HG02642 (cell line): ENCODE results near the gene CLEC1A.
"Not testable (repeated sequence)": the region's sequence is repeated elsewhere in the genome, so short reads cannot be mapped to it uniquely, and the experiment has no call there.

Source experiments
- ATAC-seq: cut with Tn5 transposase; IDR thresholded peaks from one replicate; pipeline ENCODE4 v1.9.1; 2021; ENCODE audit warnings: mild to moderate bottlenecking; ENCODE audit not compliant: unreplicated experiment, poor library complexity

CLEC1A gene

GRCh38 chr12:10065241-10065640, 33.5 kb downstream of the CLEC1A start:
- no peak for ATAC-seq

- no peak for ATAC-seq
These were observed 40.4 kb downstream of the CLEC1A start for GRCh38 chr12:10058387-10058786.

- ATAC-seq = peak; percentile 47
These were observed 46.4 kb downstream of the CLEC1A start for GRCh38 chr12:10052193-10052913.

GRCh38 chr12:10048526-10048925, 50.3 kb downstream of the CLEC1A start:
- ATAC-seq = no peak

- no peak for ATAC-seq
These were observed 56.6 kb downstream of the CLEC1A start for GRCh38 chr12:10042167-10042566.

- ATAC-seq = no peak
These were observed 64.8 kb downstream of the CLEC1A start for GRCh38 chr12:10033783-10034545.

GRCh38 chr12:10031771-10032175, 67.0 kb downstream of the CLEC1A start:
- no peak for ATAC-seq

- ATAC-seq = no peak
These were observed 67.5 kb downstream of the CLEC1A start for GRCh38 chr12:10031321-10031720.

- ATAC-seq = no peak
These were observed 68.3 kb downstream of the CLEC1A start, which contains the start of gene CLEC9A for GRCh38 chr12:10030446-10030845. CLEC9A (plus strand) TSS chr12:10030682; CDS start chr12:10052688, 22,006 bp downstream.

GRCh38 chr12:10027721-10028120, 71.1 kb downstream of the CLEC1A start:
- no peak for ATAC-seq

GRCh38 chr12:10027311-10027710, 71.5 kb downstream of the CLEC1A start:
- ATAC-seq = no peak

- ATAC-seq = not testable (repeated sequence)
These were observed 72.1 kb downstream of the CLEC1A start for GRCh38 chr12:10026666-10027065.

GRCh38 chr12:10025236-10025635, 73.5 kb downstream of the CLEC1A start:
- no peak for ATAC-seq

GRCh38 chr12:10021342-10021741, 77.4 kb downstream of the CLEC1A start:
- no peak for ATAC-seq
